ENCODE data around the gene SHISA9.

GRCh38 chr16:12871784-12872183 is 29.6 kb upstream of the SHISA9 start:
- TF ChIP-seq CTCF (IDR thresholded peaks at IDR 0.05; ENCODE audit: low read depth, low read length) (no peak), EZH2phosphoT487 (IDR thresholded peaks at IDR 0.05; ENCODE audit: low read depth) (no peak)
